GM23338 (cell line): ENCODE results near the gene METTL6.
"Not testable (repeated sequence)": the region's sequence is repeated elsewhere in the genome, so short reads cannot be mapped to it uniquely, and the experiment has no call there.

Experiments used
- CREB1 ChIP-seq: fragments of 250-450 bp; sonication (Bioruptor Pico); IDR thresholded peaks from 2 replicates; pipeline ENCODE4 v1.5.0; 2020; ENCODE audit warnings: low read depth, mild to moderate bottlenecking, moderate library complexity
- CTCF ChIP-seq, 2 experiments: fragments of 200-600 bp in 1 of 2; sonication (generic) in 1 of 2; conservative IDR thresholded peaks; 2 replicates each; pipeline versions ENCODE4 v1.5.1 to v1.6.1; 2016 to 2017; ENCODE audit warnings: antibody characterized with exemption in 2 of 2, low read depth in 2 of 2, mild to moderate bottlenecking in 2 of 2, moderate library complexity in 1 of 2
- ETS1 ChIP-seq: IDR thresholded peaks from 2 replicates; pipeline ENCODE4 v1.6.1; 2016; ENCODE audit warnings: antibody characterized with exemption
- EZH2 ChIP-seq: fragments of 200-600 bp; sonication (generic); IDR thresholded peaks from one replicate; pipeline ENCODE4 v1.8.0; 2017; ENCODE audit warnings: antibody characterized with exemption, mild to moderate bottlenecking, low read depth; ENCODE audit not compliant: unreplicated experiment
- EZH2phosphoT487 ChIP-seq: fragments of 200-600 bp; sonication (generic); IDR thresholded peaks from one replicate; pipeline ENCODE4 v1.8.1; 2018; ENCODE audit warnings: antibody characterized with exemption; ENCODE audit not compliant: unreplicated experiment
- JUNB ChIP-seq: IDR thresholded peaks from one replicate; pipeline ENCODE4 v1.6.1; 2016; ENCODE audit warnings: antibody characterized with exemption; ENCODE audit not compliant: unreplicated experiment
- NANOG ChIP-seq: IDR thresholded peaks from 2 replicates; pipeline ENCODE4 v1.6.1; 2016; ENCODE audit warnings: antibody characterized with exemption, borderline replicate concordance
- POLR2AphosphoS5 ChIP-seq: IDR thresholded peaks from 2 replicates; pipeline ENCODE4 v1.6.1; 2016; ENCODE audit warnings: antibody characterized with exemption, low read depth
- REST ChIP-seq: IDR thresholded peaks from one replicate; pipeline ENCODE4 v1.6.1; 2018; ENCODE audit warnings: antibody characterized with exemption; ENCODE audit not compliant: unreplicated experiment

GRCh38 chr3:15398731-15399133 lies 28.6 kb downstream of the METTL6 start:
- TF ChIP-seq POLR2AphosphoS5; EZH2phosphoT487; EZH2; NANOG; REST; CREB1 (CRISPR knock-in tag); JUNB; ETS1: not testable (repeated sequence)
- TF ChIP-seq CTCF (conservative IDR thresholded peaks at IDR 0.05; ENCODE audit: low read depth in 2 of 2) = peak; percentile 56 to 64
